SK-N-DZ (cell line): ENCODE results near the gene FOLR3.
"Not testable (repeated sequence)": the region's sequence is repeated elsewhere in the genome, so short reads cannot be mapped to it uniquely, and the experiment has no call there.

Experiments
- DNase-seq: peaks from one replicate; pipeline ENCODE4 v3.0.0-alpha.2; 2015; ENCODE audit warnings: low spot score

The FOLR3 gene

DNA sequence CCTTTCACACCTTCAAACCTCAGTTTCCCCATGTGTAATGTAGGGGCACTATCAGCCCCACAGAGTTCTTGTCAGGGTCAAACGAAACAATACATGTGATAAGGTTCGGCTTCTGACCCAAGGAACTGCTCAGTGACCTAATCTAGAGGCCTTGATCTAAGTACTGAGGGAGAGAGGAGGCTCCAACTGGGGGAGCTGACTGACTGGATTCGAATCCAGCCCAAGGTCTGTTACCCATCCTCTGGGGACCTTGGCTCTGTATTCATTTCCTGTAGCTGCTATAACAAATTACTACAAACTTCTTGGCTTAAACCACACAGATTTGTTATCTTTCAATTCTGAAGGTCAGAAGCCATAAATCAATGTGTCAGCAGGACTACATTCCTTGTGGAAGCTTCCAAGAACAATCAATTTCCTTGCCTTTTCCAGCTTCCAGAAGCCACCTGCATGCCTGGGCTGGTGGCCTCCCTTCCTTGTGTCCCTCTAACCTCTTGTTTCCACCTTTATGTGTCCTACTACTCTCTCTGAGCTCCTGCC is 12.3 kb upstream of the FOLR3 start:
- no peak for DNase-seq

DNA sequence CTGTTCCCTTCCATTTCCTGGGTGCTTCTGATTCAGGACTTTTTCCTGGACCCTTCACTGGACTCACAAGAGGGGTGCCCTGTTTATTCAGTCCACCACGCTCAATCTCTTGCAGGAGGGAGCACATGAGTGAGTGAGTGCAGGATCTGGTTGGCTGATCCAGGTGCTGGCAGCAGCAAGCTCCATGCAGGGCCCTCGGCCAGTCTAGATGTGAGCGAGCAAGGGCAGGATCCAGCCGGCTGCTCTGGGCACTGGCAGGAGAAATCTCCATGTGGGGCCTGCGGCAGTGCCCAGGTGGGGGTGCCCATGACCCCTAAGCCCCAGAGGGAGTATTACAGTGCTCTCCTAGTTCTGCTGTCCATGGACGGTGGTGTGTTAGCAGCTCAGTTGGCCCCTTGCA is 11.5 kb upstream of the FOLR3 start:
- DNase-seq: no peak

DNA sequence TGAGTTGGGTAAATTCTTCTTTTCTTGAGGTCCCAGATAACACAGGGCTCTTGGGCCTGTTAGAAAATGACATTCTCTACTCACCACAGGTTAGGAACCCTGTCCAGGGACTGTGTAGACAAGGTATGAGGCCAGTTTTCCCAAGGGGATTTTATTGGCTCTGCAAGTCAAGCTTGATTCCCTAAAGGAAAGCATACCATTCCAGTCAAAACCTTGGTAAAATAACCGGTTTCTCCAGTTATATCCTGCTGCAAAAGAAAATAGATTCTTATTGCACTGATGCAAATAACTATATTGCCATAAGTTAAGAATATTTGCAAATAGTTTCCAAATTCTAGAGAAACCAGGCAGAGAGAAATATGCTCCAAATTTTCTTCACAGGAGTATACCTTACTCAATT is 9.6 kb upstream of the FOLR3 start:
- DNase-seq: no peak

DNA sequence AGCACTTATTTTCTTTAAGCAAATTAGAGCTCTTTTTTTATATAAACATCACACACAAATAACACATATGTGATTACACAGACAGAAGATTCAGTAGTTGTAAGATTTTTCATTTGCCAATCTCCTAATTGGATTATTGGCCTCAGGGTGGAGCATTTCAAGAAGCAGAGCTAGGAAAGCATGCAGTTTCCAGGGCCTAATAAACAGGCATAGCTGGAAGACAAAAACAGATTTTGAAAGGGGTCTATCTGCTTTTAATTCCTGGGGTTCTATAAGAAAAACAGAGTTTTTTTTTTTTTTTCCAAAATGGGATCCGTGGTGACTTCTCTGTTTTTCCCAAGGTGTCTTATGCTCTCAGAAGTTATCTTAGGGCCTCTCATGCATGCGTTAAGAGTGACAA is 7.6 kb upstream of the FOLR3 start:
- no peak for DNase-seq

DNA sequence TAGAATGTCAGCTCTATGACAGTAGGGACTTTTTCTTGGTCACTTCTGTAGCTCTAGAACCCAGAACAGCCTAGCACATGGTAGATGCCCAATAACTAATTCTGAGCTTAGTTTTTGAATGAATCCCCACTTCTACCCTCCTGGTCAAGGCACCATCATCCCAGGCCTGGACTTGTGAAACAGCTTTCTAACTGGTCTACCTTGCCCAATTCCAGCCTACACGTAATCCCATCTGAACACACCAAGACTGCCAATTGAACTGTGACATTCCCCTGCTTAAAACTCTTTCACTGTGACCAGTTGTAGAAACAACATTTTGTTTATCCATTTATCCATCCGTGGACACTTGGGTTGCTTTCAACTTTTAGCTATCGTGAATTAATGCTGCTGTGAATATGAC is 6.1 kb upstream of the FOLR3 start:
- DNase-seq: no peak

DNA sequence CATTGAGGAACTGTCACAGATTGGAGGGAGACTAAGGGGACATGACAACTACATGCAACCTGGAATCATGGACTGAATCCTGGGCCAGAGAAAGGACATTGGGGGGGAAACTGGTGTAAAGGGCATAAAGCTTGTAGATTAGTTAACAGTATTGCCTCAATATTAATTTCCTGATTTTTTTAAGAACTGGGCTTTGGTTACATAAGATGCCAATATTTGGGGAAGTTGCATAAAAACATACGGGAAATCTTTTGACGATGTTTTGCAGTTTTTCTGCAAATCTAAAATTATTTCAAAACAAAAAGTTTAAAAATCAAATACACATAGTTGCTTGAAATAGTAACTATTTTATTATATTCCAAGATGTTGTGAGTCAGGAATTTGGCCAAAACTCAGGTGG is 2.9 kb upstream of the FOLR3 start:
- DNase-seq: no peak

DNA sequence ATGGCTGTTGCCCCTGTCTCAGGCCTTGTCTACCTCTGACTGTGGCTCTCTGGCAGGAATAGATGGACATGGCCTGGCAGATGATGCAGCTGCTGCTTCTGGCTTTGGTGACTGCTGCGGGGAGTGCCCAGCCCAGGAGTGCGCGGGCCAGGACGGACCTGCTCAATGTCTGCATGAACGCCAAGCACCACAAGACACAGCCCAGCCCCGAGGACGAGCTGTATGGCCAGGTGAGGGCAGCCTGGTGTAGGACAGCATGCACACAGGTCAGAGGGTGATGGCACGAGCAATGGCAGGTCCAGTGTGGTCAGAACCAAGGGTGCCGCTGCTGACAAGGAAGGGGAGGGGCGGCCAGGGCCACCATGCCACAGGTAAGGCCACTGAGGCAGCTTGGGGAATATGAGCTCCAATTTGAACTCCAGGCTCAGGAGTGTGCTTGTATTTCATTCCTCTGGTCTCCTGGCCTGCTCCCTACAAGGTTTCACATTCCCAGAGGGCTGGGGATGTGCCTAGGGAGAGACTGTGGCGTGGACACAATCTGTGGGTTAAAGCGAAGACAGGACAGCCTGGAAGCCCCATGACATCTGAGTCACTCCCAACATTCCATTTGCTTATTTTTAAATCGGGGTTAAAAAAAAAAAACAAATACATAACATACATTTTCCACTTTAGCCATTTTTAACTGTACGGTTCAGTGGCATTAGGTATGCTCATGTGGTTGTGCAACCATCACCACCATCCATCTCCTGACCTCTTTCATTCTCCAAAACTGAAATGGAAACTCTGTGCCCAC is 562 bp downstream of the FOLR3 start:
- DNase-seq: no peak

DNA sequence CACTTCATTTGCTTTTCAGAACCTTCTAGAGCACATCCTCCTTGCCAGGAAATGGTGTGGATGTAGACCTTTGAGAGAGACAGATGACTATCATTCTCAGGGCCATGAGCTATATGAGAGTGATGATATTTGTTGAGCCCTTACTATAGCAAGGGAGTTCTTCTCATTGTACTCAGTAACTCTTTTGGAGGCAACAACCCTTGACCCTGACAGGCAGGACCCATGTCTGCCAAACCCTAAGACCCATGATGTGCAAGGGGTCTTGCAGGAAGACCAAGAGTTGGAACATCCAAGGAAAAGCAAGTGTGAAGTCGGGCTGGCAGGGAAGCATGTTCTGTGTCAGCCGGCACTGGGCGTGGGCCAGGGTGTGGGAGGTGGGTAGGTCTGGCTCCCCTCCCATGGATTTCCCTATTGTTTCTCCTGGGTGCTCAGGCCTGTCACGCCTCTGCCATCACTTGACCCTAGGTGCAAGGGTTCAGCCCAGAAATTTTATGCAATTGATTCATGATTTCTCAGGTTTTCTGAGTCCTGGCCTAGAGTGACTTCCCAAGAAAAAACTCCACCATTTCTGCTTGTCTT is 1.2 kb downstream of the FOLR3 start:
- no peak for DNase-seq

DNA sequence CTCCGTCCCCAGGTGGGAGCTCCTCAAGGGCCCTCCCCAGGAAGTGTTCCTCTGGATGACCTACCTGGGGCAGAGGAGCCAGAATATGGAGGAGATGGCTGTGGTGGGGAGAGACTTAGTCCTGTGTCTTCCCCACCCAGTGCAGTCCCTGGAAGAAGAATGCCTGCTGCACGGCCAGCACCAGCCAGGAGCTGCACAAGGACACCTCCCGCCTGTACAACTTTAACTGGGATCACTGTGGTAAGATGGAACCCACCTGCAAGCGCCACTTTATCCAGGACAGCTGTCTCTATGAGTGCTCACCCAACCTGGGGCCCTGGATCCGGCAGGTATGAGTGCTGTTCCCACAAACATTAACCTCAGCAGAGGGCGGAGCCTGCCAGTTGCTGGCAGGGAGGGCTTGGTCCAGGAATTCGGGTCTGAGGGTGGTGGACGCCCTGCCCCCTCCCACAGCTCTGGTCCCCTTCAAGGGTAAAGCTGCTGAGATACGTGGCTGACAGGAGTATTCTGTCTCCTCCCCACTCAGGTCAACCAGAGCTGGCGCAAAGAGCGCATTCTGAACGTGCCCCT is 3.4 kb downstream of the FOLR3 start:
- no peak for DNase-seq

DNA sequence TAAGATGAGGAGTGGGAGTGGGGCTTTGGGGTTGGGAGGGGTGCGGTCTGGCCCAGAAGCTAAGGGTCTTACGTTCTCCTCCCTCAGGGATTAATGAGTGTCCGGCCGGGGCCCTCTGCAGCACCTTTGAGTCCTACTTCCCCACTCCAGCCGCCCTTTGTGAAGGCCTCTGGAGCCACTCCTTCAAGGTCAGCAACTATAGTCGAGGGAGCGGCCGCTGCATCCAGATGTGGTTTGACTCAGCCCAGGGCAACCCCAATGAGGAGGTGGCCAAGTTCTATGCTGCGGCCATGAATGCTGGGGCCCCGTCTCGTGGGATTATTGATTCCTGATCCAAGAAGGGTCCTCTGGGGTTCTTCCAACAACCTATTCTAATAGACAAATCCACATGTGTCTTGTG is 4.0 kb downstream of the FOLR3 start:
- no peak for DNase-seq

DNA sequence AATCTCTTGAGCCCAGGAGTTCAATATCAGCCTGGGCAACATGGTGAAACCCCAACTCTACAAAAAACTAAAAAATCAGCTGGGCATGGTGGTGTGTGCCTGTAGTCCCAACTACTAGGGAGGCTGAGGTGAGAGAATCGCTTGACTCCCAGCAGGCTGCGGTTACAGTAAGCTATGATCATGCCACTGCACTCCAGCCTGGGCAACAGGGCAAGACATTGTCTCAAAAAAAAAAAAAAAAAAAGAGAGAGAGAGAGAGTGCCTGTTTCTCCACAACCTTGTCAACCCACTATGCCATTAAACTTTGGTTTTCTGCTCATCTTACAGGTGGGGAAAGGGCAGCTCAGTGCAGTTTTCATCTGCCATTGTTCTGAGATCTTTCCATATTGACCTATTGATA is 5.1 kb downstream of the FOLR3 start:
- no peak for DNase-seq

DNA sequence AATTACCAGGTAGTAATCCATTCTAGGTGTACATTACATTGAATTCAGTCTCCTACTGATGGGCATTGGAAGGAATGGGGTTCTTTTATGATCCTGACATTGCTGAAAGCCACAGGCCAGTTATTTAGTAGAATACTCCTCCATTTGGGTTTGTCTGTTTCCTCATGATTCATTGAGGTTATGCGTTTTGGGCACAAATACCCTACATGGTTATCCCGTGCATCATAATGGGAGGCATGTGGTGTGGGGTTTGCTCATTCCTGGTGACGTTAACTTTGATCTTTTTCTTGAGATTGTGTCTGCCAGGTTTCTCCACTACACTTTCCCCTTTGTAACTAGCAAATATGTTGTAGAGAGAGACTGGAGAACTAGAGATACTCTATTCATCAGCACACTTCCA is 5.5 kb downstream of the FOLR3 start:
- no peak for DNase-seq

DNA sequence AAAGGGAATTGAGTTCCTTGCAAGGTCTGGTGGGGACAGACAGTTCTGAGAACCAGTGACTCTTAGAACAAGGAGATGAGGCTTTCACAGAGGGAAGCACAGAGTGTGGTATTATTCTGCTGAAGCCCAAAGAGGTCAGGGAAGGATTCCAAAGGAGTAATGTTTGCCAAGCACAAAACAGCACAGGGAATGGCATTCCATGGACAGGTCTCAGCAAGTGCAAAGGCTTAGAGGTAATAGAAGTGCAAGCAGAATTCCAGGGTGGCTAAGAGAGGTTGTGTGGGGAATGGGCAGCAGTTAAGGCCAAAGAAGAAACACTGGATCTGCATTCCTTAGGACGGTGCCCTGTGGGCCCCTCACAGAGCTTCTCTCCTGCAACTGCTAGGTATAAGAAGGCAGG is 6.6 kb downstream of the FOLR3 start:
- not testable (repeated sequence) for DNase-seq

DNA sequence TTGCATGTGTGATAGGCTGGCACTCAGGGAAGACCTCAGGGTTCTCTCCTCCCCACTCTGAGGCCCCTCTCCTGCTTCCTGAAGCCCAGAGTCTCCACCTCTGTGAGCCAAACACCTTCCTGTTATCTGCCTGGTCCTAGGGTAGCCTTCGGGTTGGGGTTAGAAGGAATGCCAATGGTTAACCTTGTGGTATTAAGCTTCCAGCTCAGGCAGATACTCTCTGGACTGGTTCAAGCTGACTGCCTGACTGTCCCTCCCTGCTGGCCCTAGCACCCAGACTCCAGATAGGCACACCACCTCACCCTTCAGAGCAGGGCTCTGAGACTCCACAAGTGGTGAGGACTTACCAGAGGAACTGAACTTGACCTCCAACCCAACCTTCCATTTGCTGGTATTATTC is 7.0 kb downstream of the FOLR3 start:
- not testable (repeated sequence) for DNase-seq

DNA sequence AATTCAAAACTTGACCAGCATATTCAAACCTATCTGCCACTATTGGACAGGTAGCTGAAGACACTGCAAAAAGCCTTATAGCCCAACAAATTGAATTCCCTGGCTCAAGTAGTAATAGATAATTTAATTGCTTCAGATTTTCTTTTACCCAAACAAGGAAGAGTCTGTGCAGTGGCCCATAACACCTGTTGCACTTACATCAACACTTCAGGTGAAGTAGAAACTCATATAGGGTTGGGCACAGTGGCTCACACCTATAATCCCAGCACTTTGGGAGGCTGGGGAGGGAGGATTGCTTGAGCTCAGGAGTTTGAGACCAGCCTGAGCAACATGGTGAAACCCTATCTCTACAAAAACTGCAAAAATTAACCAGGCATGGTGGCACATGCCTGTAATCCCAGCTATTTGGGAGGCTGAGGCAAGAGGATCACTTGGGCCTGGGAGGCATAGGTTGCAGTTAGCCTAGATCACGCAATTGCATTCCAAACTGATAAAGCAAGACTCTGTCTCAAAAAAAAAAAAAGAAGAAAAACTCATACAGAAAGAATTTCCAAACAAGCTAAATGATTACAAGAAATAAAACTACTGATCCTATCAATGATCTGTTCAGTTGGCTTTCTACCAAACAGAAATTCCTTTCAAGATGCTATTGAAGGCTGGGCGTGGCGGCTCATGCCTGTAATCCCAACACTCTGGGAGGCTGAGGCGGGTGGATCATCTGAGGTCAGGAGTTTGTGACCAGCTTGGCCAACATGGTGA is 9.5 kb downstream of the FOLR3 start:
- no peak for DNase-seq

DNA sequence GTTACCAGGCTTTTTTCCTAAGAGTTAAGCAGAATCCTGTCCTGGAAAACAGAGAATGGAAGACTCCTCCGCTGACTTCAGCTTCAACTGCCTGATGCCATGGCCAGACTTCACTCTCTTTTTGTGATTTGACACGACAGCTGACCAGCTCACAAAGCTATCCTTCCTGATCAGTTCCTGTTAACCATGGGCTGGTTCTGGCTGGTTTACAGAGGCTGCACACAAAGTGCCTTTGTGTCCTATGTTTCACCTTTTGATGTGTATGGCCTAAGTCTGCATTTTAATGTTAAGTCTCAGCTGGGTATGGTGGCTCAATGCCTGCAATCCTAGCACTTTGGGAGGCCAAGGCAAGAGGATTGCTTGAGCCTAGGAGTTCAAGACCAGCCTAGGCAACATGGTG is 11.1 kb downstream of the FOLR3 start:
- DNase-seq: no peak

DNA sequence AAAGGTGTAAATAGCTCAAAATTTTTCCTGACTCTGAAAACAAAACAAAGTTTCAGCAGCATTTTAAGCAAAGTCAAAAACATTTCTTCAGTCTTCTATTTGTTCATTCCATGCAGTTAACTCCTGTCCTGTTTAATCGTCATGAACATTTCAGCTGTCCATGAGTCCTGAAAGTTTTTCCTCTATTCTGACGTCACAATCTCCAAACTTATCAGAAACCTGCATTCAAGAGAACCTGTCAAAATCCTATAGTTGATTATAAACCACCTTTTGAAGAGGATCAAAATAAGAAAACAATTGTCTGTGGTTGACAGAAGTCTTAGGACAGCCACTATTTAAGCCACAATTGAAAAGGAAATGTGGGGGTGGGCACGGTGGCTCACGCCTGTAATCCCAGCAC is 15.4 kb downstream of the FOLR3 start:
- no peak for DNase-seq

DNA sequence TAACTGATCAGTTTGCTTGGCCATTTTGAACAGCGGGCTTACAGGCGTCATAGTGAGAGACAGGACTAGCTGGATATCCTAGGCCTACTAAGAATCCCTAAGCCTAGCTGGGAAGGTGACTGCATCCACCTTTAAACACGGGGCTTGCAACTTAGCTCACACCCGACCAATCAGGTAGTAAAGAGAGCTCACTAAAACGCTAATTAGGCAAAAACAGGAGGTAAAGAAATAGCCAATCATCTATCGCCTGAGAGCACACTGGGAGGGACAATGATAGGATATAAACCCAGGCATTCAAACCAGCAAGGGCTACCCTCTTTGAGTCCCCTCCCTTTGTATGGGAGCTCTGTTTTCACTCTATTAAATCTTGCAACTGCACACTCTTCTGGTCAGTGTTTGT is 18.3 kb downstream of the FOLR3 start:
- DNase-seq: peak; percentile 16

DNA sequence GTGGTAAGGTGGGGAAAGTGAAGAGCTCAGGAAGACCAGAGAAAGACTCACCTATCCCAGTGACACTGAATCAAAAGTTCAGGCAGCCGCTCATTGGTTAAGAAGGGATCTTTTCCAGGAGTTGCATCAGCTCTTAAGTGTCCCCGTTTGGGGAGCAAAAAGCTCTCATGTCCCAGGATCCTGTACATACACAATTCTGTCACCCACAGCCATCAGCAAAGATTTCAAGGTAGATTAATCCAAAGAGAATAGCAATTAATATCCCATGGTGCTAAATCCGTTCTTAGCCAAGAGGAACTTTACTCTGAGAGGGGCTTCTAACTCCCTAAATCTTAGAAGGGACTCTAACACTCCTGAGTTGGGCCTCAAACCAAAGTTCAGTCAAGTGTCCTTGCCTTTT is 19.3 kb downstream of the FOLR3 start:
- DNase-seq: no peak

DNA sequence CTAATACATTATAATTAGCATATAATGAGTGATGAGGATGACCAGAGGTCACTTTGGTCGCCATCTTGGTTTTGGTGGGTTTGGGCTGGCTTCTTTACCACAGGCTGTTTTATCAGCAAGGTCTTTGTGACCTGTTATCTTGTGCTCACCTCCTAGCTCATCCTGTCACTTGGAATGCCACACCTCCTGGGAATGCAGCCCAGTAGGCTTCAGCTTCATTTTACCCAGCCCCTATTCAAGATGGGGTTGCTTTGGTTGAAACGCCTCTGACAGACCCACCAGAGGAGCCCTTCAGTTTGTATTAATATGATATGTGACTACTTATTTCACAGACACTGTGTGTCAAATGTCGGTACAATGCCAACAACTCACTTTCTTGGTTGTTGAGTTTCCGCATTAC is 20.2 kb downstream of the FOLR3 start:
- DNase-seq: no peak

DNA sequence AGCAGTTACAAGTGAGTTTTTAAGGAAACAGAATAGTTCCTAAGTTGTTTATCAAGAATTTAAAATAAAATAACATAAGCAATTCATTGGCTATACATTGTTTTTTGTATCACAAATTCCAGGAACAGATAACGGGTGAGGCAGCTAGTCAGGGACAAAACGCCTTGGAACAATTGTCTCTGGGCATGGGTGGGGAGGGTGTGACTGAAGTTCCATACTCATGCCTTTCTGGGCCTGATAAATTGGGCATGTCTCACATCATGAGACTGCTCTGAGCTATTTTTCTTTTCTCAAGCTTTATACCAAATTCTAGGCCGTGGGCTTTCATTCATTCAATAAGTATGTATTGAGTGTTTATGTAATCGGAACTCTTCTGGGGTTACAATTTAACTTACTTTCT is 21.6 kb downstream of the FOLR3 start:
- DNase-seq: no peak

DNA sequence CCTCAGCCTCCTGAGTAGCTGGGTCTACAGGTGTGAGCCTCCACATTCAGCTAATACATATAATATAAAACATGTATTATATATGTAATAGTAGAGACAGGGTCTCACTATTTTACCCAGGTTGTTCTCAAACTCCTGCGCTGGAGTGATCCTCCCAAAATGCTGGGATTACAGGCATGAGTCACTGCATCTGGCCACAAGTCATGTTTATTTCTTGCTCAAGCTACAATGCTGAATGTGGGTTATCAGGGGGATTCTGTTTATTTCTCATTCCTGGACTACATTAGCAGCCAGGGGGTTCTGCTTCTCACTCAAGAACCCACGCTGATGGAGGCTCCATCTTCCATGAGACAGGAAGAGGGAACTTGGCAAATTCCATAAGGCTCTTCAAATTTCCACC is 24.8 kb downstream of the FOLR3 start:
- DNase-seq: no peak
